Measurements from ENCODE around the gene NOS3. TPM values are rescaled to one million over a fixed set of nuclear protein-coding genes. Genes with fewer than 3 reads are reported as not detected.

Gene NOS3
- total and polyA plus RNA-seq, 2 of the 13 experiments (the other 11 are each of a cell fraction or from before 2014, with no cell fraction given) = 3.7 to 7.5 TPM

DNA sequence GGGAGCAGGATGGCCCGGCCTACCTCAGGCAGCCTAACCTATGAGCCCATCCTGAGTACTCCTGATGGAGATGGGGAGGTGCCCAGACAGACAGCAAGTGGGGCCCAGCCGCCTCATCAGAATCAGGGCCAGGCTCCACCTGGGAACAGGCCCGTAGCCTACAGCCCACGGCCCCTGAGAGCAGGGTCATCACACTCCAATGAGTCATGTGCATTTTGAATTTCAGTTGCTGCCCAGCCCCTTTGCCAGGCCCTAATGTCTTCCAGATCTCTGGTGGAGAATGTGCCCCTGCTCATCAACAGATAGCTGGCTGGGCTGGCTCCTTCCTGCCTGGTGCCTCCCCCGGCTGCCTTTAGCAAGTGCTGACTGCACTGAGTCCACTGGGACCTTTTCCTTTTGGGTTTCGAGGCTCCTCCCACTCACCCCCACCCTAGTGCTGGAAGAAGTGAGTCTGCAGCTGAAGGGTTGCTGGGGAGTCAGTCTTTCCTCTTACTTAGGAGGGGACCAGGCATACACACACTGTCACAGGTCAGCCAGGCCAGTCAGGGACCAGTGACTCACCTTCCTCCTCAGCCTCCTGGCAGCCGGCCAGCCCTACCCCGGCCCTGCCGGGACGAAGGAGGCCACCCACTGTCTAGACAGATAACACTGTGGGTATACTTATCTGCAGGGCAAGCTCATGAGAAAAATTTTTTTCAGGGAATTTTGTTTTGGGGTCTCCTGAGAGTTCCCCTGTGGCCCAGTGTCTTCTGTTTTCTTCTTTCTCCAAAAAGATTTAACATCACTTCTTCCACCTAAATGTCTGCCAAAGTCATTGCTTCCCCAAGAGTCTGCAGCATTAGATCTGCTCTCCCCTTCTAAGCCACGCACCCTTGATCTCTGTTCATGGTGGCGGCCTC is 48.4 kb downstream of the NOS3 start (continued):
- TF ChIP-seq, protein P1, sequence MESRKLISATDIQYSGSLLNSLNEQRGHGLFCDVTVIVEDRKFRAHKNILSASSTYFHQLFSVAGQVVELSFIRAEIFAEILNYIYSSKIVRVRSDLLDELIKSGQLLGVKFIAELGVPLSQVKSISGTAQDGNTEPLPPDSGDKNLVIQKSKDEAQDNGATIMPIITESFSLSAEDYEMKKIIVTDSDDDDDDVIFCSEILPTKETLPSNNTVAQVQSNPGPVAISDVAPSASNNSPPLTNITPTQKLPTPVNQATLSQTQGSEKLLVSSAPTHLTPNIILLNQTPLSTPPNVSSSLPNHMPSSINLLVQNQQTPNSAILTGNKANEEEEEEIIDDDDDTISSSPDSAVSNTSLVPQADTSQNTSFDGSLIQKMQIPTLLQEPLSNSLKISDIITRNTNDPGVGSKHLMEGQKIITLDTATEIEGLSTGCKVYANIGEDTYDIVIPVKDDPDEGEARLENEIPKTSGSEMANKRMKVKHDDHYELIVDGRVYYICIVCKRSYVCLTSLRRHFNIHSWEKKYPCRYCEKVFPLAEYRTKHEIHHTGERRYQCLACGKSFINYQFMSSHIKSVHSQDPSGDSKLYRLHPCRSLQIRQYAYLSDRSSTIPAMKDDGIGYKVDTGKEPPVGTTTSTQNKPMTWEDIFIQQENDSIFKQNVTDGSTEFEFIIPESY (CRISPR knock-in tag; IDR thresholded peaks at IDR 0.05) = no peak
- TF ChIP-seq SKI (IDR thresholded peaks at IDR 0.05; ENCODE audit: partially characterized antibody) (peak; percentile 81), RFX1 (IDR thresholded peaks at IDR 0.05) (no peak), ARNT2 (CRISPR knock-in tag; IDR thresholded peaks at IDR 0.05; ENCODE audit: low read depth) (0 out of 2 replicates have a peak, but pooled peaks have one; percentile 36), ZNF451 (CRISPR knock-in tag; IDR thresholded peaks at IDR 0.05) (no peak), LRRFIP1 (CRISPR knock-in tag; conservative IDR thresholded peaks at IDR 0.05) (no peak)
